ENCODE measurements around the gene NKG7. TPM values are rescaled to one million over a fixed set of nuclear protein-coding genes. Genes with fewer than 3 reads are reported as not detected.

The NKG7 gene
- total RNA-seq, 1 donor = 24.0 TPM

Other genes starting within 250 kb of the NKG7 start
- gene SIGLEC9, start 247.7 kb downstream of the NKG7 start, total RNA-seq = 0.27 TPM
- gene SIGLEC7, start 230.4 kb downstream of the NKG7 start, total RNA-seq = under 0.01 TPM
- gene CD33, start 147.6 kb downstream of the NKG7 start, total RNA-seq = 9.2 TPM
- gene SIGLECL1, start 121.6 kb downstream of the NKG7 start, total RNA-seq = not detected
- gene IGLON5, start 61.0 kb downstream of the NKG7 start, total RNA-seq = 1.1 TPM
- 0.81 TPM for gene VSIG10L, start 30.5 kb downstream of the NKG7 start, total RNA-seq
- gene ETFB, start 6.3 kb downstream of the NKG7 start, total RNA-seq = 162 TPM
- not detected for gene CLDND2, start 3.7 kb downstream of the NKG7 start, total RNA-seq
- not detected for gene LIM2, start 15.3 kb upstream of the NKG7 start, total RNA-seq
- 0.27 TPM for gene C19orf84, start 17.9 kb upstream of the NKG7 start, total RNA-seq
- gene SIGLEC10, start 45.0 kb upstream of the NKG7 start, total RNA-seq = 6.7 TPM
- 0.27 TPM for gene SIGLEC8, start 85.8 kb upstream of the NKG7 start, total RNA-seq
- gene CEACAM18, start 105.9 kb upstream of the NKG7 start, total RNA-seq = not detected
- 1.1 TPM for gene SIGLEC12, start 129.1 kb upstream of the NKG7 start, total RNA-seq
- gene SIGLEC6, start 159.0 kb upstream of the NKG7 start, total RNA-seq = 0.54 TPM
- 2.7 TPM for gene ZNF175, start 198.6 kb upstream of the NKG7 start, total RNA-seq